Bone marrow (tissue), 2 donors: ENCODE measurements around the gene CCDC194.

Source experiments
- DNase-seq, 2 donors: peaks; one replicate each; lab custom pipeline; 2025; lab: John Stamatoyannopoulos, UW

The CCDC194 gene

GRCh38 chr19:17406046-17406886, 12.3 kb upstream of the CCDC194 start:
- DNase-seq, result no peak

GRCh38 chr19:17405250-17406045, 11.5 kb upstream of the CCDC194 start, which contains the start of gene BST2:
Gene BST2 (minus strand): TSS chr19:17405630. CDS start chr19:17405575, 55 bp downstream.
- DNase-seq, result peak; percentile 67 to 80

GRCh38 chr19:17404621-17405249, 10.7 kb upstream of the CCDC194 start:
- DNase-seq, result no peak

- no peak for DNase-seq
These were observed 10.0 kb upstream of the CCDC194 start for GRCh38 chr19:17404015-17404414.

GRCh38 chr19:17402982-17403855, 9.2 kb upstream of the CCDC194 start:
- DNase-seq, result no peak

GRCh38 chr19:17401628-17402027, 7.6 kb upstream of the CCDC194 start:
- no peak for DNase-seq

GRCh38 chr19:17398902-17399527, 5.0 kb upstream of the CCDC194 start:
- DNase-seq, result no peak

GRCh38 chr19:17394891-17395415, 957 bp upstream of the CCDC194 start:
- peak; percentile 33 to 72 for DNase-seq

GRCh38 chr19:17393002-17393401, 994 bp downstream of the CCDC194 start:
- no peak for DNase-seq

- DNase-seq, result no peak
These were observed 2.4 kb downstream of the CCDC194 start for GRCh38 chr19:17391371-17392151.

GRCh38 chr19:17390665-17391370, 3.2 kb downstream of the CCDC194 start:
- peak; percentile 52 to 88 for DNase-seq

- no peak for DNase-seq
These were observed 3.9 kb downstream of the CCDC194 start for GRCh38 chr19:17389957-17390664.

GRCh38 chr19:17389288-17389687, 4.7 kb downstream of the CCDC194 start:
- DNase-seq, result no peak

GRCh38 chr19:17385878-17386611, 8.0 kb downstream of the CCDC194 start:
- peak; percentile 19 to 31 for DNase-seq

GRCh38 chr19:17380426-17381138, 13.4 kb downstream of the CCDC194 start:
- no peak for DNase-seq

- DNase-seq, result no peak
These were observed 14.8 kb downstream of the CCDC194 start for GRCh38 chr19:17379221-17379631.

- peak in 1 of 2 donors; percentile 34 for DNase-seq
These were observed 15.7 kb downstream of the CCDC194 start for GRCh38 chr19:17378271-17378670.
